Stimulated activated CD8-positive, alpha-beta memory T cell treated with anti-CD3 and anti-CD28 coated beads, Interleukin-4, amount 100 ng/mL, for 24 hours (primary cell): ENCODE data around the gene RAI14.
"Not testable (repeated sequence)": the region's sequence is repeated elsewhere in the genome, so short reads cannot be mapped to it uniquely, and the experiment has no call there.

ENCODE experiments used
- DNase-seq: peaks from one replicate; pipeline ENCODE4 v3.0.0-alpha.2; 2020; ENCODE audit warnings: low read depth

The RAI14 gene

DNA sequence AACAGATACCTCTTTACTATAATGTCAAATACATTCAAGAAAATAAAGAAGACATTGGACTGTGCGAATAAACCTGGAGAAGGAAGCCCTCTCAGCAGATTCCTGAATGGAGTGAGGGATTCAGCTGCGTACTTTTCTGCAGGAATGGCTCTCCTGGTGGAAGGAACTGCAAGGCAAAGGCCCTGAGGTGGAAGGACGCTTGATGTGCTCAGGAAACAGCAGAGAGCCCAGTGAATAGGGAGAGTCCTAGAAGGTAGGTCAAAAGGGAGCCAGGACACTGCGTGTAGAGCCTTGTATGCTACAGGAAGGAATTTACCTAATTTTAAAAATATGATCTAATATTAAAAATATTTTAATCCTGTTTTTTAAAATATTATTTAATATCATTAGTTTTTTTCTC is 114.4 kb downstream of the RAI14 start:
- DNase-seq, result no peak

DNA sequence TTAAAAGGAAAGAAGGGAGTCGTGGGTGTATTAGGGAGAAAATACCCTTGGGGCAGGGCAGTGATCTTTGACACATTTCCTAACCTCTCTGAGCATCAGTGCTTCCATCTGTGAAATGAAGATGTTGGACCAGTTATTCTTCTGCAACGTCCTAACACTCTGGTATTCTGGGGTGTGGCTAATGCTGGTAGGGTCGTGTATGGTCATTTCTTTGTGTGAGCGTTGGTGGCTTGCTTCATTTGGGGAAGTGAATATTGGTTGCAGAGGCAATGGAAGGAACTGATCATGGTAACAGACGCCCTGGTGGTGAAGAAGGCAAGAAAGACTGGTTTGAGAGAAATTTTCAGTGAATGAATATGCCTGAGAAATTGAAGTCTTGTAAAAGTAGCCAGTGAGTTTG is 114.9 kb downstream of the RAI14 start:
- no peak for DNase-seq

DNA sequence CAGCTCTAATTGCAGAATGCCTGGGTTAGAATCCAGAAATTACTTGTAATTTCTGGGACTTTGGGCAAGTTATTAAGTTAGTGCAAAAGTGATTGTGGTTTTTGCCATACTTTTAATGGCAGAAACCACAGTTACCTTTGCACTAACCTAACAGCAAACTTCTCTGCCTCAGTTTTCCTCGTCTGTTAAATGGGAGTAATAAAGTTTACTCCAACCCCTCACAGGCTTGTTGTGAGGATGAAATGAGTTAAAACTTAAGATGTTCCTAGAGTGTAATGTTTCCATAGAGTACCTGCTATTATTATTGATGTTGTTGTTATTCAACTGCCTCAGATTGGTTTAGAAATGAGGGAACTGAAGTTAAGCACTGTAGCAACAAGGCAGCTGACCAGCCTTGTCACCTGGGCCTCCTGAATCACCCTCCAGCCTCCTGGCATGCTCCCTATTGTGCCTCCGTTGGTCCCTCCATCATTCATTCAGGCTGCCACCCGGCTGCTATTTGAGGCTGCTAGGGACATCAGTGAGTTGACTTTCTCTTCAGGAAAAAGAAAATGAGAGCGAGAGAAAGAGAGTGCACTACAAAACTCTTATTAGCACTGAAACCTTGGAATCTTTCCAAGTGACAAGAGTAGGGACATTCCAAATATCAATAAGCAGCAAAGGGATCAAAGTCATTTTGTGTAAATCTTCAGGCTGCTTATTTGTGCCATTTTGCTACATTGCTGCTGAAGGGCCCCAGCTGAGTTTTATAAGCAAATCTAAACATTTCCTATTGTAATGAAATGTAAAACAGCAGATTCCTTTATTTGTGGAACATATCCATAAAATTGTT is 116.4 kb downstream of the RAI14 start:
- DNase-seq, result no peak

DNA sequence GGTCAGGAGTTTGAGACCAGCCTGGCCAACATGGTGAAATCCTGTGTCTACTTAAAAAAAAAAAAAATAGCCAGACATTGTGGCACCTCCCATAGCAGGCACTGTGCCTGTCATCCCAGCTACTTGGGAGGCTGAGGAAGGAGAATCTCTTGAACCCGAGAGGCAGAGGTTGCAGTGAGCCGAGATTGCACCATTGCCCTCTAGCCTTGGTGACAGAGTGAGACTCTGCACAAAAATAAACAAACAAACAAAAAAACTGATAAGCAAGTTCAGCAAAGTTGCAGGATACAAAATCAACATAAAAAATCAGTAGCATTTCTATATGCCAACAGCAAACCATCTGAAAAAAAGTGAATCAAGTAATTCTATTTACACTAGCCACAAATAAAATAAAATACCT is 118.0 kb downstream of the RAI14 start:
- no peak for DNase-seq

DNA sequence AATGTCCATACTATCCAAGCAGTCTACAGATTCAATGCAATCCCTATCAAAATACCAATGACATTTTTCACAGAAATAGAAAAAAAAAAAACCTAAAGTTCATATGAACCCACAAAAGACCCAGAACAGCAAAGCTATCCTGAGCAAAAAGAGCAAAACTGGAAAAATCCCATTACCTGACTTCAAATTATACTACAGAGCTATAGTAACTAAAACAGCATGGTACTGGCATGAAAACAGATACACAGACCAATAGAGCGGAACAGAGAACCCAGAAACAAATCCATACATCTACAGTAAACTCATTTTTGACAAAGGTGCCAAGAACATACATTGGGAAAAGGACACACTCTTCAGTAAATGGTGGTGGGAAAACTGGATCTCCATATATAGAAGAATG is 118.5 kb downstream of the RAI14 start:
- not testable (repeated sequence) for DNase-seq

DNA sequence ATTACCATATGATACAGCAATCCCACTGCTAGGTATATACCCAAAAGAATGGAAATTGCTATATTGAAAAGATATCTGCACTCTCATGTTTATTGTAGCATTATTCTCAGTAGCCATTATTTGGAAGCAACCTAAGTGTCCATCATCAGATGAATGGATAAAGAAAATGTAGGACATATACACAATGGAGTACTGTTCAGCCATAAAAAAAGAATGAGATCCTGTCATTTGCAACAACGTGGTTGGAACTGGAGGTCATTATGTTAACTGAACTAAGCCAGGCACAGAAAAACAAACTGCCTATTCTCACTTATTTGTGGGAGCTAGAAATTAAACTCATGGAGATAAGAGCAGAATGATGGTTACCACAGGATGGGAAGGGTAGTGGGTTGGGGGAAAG is 119.8 kb downstream of the RAI14 start:
- DNase-seq, result no peak

DNA sequence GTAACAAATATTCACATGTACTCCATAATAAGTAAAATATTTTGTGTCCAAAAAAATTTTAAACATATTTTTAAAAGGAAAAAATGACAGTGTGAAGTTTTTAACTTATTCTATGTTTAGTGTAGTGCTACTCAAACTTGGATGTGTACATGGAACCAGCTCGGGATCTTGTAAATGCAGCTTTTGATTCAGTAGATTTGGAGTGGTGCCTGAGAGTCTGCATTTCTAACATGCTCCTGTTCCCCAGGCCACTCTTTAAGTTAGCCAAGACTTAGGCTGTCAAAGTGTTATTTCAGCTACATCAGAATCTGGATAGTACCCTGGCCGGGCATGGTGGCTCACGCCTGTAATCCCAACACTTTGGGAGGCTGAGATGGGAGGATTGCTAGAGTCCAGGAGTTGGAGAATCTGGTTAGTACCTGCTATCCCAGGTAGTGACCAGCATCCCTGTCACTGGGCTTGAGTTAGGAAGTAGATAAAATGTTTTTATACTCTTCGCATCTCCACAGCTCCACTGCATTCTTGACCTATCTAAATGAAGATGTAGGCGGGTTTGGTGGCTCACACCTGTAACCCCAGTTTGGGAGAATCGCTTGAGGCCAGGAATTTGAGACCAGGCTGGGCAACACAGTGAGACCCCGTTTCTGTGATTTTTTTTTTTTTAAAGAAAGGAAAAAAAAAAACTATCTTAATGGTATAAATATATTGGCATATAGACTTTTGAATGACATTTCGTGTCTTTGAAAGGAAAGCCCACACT is 122.1 kb downstream of the RAI14 start:
- no peak for DNase-seq

DNA sequence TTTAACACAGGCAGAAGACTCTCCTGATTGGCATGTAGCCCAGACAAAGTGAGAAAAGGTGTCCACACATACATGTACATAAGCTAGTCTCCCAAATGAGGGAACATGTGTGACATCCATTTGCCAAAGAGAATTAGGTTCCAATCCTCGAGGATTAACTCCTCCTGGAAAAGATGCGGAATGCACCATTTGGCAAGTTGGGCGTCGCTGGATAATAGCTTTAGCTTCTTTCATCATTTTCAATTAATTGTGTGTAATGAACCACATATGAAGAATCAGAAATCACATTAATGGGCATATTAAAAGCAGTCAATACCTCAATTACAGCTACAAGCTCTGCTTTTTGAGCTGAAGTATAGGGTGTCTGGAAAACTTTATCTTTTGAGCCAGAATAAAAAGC is 127.8 kb downstream of the RAI14 start:
- DNase-seq, result not testable (repeated sequence)

DNA sequence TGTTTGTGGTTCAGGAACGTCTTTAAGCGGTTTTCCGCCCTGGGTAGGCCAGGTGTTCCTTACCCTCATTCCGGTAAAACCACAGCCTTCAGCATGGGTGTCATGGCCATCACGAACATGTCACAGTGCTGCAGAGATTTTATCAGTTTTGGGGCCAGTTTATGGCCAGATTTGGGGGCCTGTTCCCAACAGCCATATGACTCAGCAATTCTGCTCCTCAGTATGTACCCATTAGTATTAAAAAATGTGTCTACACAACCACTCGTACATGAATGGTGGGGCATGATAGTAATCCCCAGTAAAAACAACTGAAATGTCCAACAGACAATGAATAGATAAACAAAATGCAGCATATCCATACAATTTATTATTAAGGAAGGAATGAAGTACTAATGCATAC is 130.9 kb downstream of the RAI14 start:
- no peak for DNase-seq

DNA sequence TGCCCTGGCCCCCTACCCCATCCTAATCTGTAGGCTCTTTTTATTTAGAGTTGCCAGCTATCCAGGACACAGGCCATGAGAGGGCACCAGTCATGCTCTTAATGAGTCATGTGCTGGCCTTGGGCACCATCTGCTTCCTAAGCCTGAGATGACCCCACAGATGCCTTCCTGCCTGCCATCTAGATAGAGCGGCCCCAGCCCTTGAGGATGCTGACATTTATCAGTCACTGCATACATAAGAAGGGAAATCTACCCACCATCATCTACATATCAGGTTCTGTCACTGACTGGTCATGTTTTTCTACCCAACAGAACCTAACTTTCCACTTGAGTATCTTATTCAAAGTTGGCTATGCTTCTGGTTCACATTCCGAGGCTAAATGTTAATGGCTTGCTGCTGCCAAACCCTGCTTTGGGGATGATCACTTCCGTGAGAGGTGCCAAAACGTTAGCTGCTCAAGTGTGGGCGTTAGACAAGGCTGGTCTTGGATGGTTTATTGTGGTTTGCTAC is 132.9 kb downstream of the RAI14 start:
- no peak for DNase-seq

DNA sequence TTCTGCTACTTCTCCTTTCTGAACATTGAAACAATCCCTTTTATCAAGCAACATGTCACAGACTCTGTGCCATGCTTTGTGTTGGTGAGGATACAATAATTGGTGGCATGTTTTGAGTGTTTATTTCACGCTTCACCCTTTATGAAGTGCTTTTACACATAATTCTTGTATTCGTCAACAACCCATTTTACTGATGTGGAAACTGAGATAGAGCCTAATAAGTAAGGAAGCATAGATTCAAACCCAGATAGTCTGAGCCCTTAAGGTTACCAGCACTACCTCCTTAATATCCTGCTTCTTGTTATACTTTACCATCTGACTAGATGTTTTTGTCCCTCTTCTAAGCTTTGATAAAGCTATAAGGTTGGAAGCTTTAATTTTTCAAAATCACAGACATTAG is 133.5 kb downstream of the RAI14 start:
- no peak for DNase-seq

DNA sequence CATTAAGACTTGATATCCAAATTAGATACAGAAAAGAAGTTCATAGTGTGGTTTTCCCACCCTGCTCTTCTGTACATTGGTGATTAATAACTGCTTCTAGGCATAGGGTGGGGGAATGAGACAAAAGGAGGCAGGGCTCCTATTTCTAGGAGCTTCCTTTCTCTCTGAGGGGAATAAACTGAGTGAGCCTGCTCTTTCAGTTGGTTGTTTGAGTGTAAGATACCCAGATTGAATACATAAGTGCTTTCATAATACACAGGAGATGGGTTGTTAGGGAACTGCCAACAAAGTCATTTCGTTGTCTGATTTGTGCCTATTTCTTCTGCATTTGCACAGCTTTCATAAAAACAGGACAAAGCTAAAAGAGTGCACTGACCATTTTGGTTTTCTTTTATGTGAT is 133.9 kb downstream of the RAI14 start:
- DNase-seq, result no peak

DNA sequence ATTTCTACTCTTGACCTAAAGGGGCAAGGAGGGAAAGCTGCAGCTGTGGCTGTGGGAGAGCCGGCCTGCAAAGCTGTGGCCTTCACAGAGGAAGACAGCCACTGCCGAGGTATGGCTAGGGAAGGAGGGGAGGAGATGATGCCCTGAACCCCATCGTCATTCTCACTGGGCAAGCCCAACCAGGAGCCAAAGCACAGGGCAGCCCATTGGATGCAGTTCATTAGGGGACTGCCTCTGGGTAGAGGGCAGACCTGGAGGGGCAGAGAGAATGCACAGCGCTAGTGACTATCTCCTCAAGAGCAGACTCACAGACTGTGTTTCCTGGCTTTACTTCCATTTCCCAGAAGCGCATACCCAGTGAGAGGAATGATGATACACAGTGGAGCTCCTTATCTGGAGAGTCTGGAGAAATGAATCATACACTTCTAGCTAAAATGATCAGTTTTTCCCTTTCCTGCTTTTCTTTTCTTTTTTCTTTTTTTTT is 135.7 kb downstream of the RAI14 start:
- DNase-seq, result no peak

DNA sequence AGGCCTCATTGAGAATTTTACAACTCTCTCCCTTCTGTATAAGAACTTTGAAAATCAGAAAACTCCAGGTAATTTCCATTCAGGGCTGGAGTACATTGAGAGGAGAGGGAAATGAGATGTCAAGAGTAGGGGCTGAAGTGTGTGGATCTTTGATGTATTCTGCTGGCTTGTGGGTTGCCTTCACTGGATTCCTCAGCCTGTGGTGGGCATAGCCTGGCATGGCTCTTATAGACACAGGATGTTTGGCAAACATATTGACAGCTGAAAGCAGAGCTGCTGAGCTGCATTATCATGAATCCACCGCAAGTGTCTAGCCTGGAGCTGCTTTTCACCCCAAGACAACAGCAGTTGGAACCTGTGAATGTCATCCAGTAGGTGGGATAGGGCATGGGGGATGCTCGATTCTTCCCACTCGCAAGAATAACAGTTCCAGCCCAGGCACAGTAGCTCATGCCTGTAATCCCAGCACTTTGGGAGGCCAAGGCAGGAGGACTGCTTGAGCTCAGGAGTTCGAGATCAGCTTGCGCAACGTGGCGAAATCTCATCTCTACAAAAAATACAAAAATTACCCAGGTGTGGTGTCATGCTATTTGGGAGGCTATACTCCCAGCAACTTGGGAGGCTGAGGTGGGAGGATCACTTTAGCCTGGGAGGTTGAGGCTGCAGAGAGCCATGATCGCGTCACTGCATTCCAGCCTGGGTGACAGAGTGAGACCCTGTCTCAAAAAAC is 146.9 kb downstream of the RAI14 start:
- DNase-seq, result no peak

DNA sequence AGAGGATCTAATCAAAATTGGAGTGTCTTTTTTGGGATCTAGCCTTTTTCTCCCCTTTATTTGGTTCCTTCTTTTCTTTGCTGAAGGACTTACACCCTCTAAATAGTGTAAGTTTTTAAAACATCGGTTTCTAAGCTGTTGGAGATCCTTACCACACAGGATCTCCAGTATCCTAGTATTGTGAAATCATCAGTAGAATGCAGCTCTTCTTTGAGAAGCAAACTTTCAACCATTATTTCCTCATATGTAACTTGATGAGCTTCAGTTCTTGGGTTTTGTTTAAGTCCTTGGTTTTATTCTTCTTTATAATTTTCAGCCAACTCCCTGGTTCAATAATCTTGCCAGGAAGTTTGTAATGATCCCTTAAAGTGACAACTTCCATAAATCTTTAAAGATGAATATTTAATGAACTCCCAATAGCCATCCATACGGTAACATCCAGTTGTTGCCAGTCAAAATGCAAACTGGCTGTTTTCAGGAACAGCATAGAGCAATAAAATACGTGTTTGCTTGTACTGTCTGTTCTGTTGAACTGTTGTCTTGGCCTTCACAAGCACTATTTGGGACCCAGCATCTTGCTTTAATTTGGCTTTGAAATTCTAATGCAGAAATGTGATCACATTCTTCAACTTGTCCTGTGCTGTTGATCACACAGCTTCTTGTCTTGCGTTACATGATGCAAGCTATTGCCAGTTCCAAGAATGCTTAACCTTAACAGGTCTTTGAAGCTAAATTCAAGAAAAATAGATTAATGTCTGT is 148.0 kb downstream of the RAI14 start:
- DNase-seq, result no peak

DNA sequence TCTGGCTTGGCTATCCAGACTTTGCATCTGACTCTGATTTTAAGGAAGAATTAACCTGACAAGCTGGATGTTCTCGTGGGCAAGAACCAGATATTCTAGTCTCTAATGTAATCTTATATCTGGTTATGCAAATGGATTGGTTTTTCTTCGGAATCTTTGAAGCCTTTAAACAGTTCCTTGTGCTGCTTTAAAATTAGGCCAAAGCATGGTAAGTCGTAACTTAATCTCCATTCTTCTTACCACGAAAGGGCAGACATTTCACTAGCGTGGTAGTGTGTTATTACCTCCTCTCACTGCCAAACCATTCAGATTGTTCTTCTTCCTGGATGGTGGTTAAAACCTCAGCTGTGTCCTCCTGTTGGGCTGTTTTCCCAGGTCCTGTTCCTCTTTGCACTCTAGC is 148.8 kb downstream of the RAI14 start:
- DNase-seq, result no peak

DNA sequence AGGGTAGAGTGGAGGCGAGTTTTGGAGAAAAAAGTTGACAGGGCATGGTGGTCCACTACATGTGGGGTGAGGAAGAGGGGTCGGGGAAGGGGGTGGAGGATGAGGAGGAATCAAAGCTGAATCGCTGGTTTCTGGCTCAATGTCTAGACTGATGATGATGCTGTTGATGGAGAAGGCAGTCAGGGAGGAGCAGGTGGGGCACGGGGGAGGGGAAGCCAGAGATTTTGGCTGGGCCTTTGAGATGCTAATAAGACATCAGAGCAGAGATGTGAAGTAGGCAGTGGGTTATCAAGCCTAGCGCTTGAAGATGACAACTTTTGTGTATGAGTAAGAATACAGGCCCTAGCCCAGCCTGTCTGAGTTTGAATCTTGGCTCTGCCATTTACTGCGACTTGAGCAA is 150.4 kb downstream of the RAI14 start:
- DNase-seq, result no peak

DNA sequence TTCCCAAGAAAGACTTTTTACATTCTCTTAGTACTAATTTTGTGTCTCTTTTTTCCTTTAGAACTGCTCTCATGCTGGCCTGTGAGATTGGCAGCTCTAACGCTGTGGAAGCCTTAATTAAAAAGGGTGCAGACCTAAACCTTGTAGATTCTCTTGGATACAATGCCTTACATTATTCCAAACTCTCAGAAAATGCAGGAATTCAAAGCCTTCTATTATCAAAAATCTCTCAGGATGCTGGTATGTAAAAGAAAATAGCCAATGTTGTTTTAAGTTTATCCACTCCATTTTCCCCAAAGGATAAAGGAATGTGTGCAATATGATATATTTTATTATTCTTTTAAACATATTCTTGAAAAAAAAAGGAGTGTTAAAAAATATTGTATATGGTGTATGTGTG is 155.6 kb downstream of the RAI14 start:
- no peak for DNase-seq

DNA sequence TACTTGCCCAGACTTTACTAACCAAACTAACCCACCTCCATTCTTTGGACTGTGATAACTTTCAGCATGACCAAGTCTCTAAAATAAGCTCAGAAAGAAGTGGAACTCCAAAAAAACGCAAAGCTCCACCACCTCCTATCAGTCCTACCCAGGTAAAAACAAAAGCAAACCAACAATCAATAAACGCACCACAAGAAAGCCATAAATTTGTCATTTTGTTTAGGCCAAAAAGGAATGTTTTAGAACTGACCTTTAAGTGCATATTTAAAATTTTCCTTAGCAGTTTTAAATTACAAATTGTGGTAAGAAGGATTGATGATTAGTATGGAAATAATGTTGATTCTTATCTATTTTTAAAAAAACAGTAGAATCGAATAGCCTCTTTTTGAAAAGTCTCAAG is 157.4 kb downstream of the RAI14 start:
- DNase-seq, result no peak

DNA sequence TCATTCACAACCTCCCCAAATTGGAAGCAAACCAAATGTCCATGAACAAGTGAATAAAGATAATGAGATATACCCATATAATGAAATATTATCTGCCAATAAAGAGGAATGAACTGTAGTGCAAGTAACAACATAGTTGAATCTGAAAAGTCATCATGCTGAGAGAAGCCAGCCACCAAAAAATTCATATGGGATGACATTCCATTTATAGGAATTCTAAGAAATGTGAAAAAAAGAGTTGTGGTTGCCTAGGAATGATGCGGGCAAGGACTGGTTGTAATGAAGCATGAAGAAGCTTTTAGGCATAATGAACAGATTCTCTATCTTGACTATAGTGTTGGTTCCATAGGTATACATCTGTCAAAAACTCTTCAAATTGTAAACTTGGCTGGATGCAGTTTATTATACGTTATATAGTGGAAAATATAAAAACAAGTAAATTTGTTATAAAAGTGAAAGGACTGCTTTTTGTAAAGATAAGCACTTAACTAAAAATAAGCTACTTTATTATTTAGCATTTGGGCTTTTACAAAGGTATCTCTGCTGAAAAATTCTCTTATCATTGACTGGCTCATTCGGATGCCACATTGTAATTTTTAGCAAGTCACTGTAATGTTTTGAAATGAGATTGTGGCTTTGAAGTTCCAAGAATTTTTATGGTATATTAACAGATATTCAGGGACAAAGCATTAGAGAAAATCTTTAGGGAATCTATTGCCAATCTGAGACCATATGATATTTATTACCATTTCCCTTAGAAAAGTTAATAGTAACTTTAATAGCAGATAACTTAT is 161.6 kb downstream of the RAI14 start:
- no peak for DNase-seq

DNA sequence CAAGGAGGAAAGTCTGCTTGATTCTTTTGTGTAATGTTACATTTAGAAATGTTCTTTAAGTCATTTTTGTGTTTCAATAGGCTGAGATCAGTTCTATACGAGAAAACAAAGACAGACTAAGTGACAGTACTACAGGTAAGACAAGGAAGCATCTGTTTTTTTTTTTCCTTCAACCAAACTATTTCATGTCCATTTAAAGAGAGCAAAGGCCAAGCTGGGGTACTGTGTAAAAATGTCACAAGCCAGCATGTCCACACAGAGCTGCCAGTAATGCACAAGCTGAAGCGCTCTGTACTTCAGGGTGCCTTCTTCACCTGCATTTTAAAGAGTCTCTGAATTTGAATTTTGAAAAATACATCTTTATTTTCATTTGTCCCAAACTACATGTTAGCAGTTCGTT is 162.6 kb downstream of the RAI14 start:
- DNase-seq, result no peak
